Measurements from ENCODE around the gene B3GALT5. TPM values are rescaled to one million over a fixed set of nuclear protein-coding genes. Genes with fewer than 3 reads are reported as not detected.
"Not testable (repeated sequence)": the region's sequence is repeated elsewhere in the genome, so short reads cannot be mapped to it uniquely, and the experiment has no call there.

Gene B3GALT5
- total RNA-seq, 1 donor from 2014 or later: not detected

DNA sequence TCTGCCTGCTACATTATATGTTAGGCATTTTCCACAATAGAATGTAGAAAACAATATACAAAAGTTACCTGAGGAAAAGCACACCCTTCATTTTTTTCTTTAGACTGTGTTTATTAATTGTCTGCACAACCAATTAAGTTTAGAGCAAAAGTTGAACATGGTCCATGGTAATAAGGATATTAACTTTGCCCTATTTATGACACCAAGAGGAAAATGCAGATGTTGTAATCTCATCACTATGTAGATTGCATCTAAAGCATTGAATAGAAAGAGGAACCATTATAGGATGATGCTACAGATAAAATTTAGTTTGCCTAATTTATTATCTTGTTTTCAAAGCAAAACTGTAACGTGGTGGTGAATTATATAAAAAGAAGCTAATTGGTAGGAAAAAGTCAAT, 72.5 kb downstream of the B3GALT5 start:
- Mint-ChIP-seq H3K9me3 (ENCODE audit: low read depth) (peaks cover 3% of the 10 kb centered on the region), H3K27ac (ENCODE audit: unreplicated experiment) (no peak overlapping the region), H3K27me3 (ENCODE audit: low read depth) (peaks cover 4% of the 10 kb centered on the region), H3K36me3 (ENCODE audit: low read depth) (peaks cover 2% of the 10 kb centered on the region), H3K4me1 (ENCODE audit: low read depth) (peaks cover 6% of the 10 kb centered on the region), H3K4me3 (ENCODE audit: unreplicated experiment) (no peak overlapping the region)
- TF ChIP-seq CTCF (IDR thresholded peaks at IDR 0.05): no peak
- no peak for DNase-seq (ENCODE audit: low spot score)

GRCh38 chr21:39685991-39686390, 73.3 kb downstream of the B3GALT5 start:
- H3K27me3 Mint-ChIP-seq (ENCODE audit: low read depth): peaks cover 4% of the 10 kb centered on the region
- DNase-seq (ENCODE audit: low spot score): no peak
- peaks cover 2% of the 10 kb centered on the region for H3K36me3 Mint-ChIP-seq (ENCODE audit: low read depth)
- H3K27ac Mint-ChIP-seq (ENCODE audit: unreplicated experiment): no peak overlapping the region
- H3K9me3 Mint-ChIP-seq (ENCODE audit: low read depth): peaks cover 3% of the 10 kb centered on the region
- H3K4me1 Mint-ChIP-seq (ENCODE audit: low read depth): peaks cover 6% of the 10 kb centered on the region
- no peak overlapping the region for H3K4me3 Mint-ChIP-seq (ENCODE audit: unreplicated experiment)
- TF ChIP-seq CTCF (IDR thresholded peaks at IDR 0.05): no peak

DNA sequence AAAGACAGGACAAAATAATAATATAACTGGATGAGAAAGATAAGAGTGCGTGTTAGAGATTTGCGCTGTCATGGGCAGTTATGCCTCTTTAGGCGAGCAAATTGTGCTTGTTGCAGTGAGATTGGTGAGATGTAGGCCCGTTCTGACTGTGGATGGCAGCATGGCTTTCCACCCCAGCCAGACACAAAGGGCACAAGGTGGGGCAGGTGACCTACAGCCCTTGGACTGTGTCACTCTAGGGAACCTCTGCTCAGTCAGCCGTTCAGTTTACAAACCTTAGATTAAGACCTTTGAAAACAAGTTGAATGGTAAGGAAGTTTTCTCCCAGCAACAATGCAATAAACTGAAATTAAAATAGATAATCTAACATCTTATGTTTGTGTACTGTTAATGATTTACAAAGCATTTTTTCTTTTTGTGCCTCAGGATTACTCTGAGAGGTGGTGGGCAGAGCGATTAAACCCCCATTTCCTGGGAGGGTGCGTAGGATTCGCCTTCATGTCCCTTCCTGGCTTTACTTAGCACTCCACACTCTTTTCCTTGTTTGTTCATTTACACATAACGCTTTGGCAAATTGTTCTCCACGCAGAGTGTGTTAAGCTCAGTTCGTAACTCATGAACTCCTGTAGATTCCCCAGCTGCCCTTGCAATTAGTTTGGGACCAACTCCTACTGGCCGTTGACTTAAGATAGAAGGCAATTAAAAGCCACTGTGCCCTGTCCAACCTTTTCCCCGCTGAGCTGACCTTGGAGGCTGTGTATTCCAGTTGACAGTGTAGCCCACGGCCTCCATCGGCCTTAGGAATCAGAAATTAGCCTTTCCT, 74.1 kb downstream of the B3GALT5 start:
- peaks cover 2% of the 10 kb centered on the region for H3K36me3 Mint-ChIP-seq (ENCODE audit: low read depth)
- H3K27ac Mint-ChIP-seq (ENCODE audit: unreplicated experiment): no peak overlapping the region
- no peak overlapping the region for H3K4me3 Mint-ChIP-seq (ENCODE audit: unreplicated experiment)
- no peak for DNase-seq (ENCODE audit: low spot score)
- peaks cover 4% of the 10 kb centered on the region for H3K27me3 Mint-ChIP-seq (ENCODE audit: low read depth)
- no peak for TF ChIP-seq CTCF (IDR thresholded peaks at IDR 0.05)
- peaks cover 2% of the 10 kb centered on the region for H3K4me1 Mint-ChIP-seq (ENCODE audit: low read depth)
- peaks cover 3% of the 10 kb centered on the region for H3K9me3 Mint-ChIP-seq (ENCODE audit: low read depth)

DNA sequence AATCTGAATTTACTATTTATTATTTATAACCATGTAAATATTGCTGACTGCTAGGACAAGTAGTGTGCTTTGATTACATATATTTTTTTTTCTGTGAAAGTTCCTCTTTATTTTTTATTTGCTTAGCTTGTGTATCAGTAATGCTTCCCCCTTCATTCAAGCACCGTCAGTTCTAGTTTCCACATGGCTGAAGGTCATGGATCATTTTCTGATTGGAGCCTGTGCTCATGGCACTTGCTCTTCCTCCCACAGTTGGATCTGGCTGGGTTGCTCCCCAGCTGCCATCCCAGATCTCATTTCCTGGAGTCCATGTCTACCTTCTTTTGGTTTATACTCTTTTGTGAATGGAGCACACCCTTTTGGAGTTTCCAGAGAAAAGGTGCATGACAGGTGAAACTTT, 75.3 kb downstream of the B3GALT5 start:
- Mint-ChIP-seq H3K36me3 (ENCODE audit: low read depth) (peaks cover 2% of the 10 kb centered on the region), H3K9me3 (ENCODE audit: low read depth) (peaks cover 3% of the 10 kb centered on the region), H3K27me3 (ENCODE audit: low read depth) (peaks cover 8% of the 10 kb centered on the region), H3K27ac (ENCODE audit: unreplicated experiment) (no peak overlapping the region), H3K4me1 (ENCODE audit: low read depth) (no peaks in the 10 kb centered on the region), H3K4me3 (ENCODE audit: unreplicated experiment) (no peak overlapping the region)
- DNase-seq (ENCODE audit: low spot score): no peak
- TF ChIP-seq CTCF (IDR thresholded peaks at IDR 0.05): no peak

DNA sequence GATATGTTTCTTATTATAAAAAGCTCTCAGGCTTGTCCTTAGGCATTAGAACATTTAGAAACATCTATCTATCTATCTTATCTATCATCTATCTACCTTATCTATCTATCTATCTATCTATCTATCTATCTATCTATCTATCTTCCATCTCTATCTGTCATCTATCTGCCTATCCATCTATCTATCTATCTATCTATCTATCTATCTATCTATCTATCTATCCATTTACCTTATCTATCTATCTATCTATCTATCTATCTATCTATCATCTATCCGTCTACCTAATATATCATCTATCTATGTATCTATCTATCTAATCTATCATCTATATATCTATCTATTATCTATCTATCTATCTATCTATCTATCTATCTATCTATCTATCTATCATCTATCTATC, 77.1 kb downstream of the B3GALT5 start:
- not testable (repeated sequence) for H3K36me3 Mint-ChIP-seq (ENCODE audit: low read depth); H3K27ac Mint-ChIP-seq (ENCODE audit: unreplicated experiment); H3K4me1 Mint-ChIP-seq (ENCODE audit: low read depth); H3K9me3 Mint-ChIP-seq (ENCODE audit: low read depth); H3K27me3 Mint-ChIP-seq (ENCODE audit: low read depth); H3K4me3 Mint-ChIP-seq (ENCODE audit: unreplicated experiment); DNase-seq (ENCODE audit: low spot score)

DNA sequence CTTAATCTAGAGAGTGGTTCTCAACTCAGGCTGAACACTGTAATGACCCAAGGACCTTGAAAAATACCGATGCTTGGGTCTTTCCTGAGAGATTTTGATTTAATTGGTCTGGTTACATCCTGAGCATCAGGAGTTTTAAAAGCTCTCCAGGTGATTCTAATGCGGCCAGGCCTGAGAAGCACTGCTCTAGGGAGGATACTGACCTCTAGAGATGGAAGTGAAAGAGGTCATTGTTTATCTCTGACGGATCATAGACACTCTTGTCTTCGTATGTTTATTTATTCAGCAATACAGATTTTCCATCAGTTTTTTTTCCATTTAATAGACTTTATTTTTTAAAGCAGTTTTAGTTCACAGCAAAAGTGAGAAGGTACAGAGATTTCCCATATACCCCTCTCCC, 77.7 kb downstream of the B3GALT5 start:
- DNase-seq (ENCODE audit: low spot score): no peak
- Mint-ChIP-seq H3K27me3 (ENCODE audit: low read depth) (peaks cover 7% of the 10 kb centered on the region), H3K36me3 (ENCODE audit: low read depth) (peaks cover 2% of the 10 kb centered on the region), H3K4me3 (ENCODE audit: unreplicated experiment) (no peak overlapping the region), H3K9me3 (ENCODE audit: low read depth) (peaks cover 3% of the 10 kb centered on the region), H3K4me1 (ENCODE audit: low read depth) (no peaks in the 10 kb centered on the region), H3K27ac (ENCODE audit: unreplicated experiment) (no peak overlapping the region)
- no peak for TF ChIP-seq CTCF (IDR thresholded peaks at IDR 0.05)
